ENCODE results near the gene RBBP5. TPM values are rescaled to one million over a fixed set of nuclear protein-coding genes. Genes with fewer than 3 reads are reported as not detected.
A peak's percentile ranks its signal among the peaks of the same experiment; 100 is the strongest.
"Not testable (repeated sequence)": the region's sequence is repeated elsewhere in the genome, so short reads cannot be mapped to it uniquely, and the experiment has no call there.

RBBP5 gene, protein sequence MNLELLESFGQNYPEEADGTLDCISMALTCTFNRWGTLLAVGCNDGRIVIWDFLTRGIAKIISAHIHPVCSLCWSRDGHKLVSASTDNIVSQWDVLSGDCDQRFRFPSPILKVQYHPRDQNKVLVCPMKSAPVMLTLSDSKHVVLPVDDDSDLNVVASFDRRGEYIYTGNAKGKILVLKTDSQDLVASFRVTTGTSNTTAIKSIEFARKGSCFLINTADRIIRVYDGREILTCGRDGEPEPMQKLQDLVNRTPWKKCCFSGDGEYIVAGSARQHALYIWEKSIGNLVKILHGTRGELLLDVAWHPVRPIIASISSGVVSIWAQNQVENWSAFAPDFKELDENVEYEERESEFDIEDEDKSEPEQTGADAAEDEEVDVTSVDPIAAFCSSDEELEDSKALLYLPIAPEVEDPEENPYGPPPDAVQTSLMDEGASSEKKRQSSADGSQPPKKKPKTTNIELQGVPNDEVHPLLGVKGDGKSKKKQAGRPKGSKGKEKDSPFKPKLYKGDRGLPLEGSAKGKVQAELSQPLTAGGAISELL
- 10 to 100 TPM in 1 of 2 donors, 1 to 10 TPM in 1; 10.0 to 11.0 TPM for total RNA-seq
- long read RNA-seq, full-length matches to known transcripts = 8 of 12 reads
- long read RNA-seq, partial matches to known transcripts = 1 of 12 reads
- long read RNA-seq, other reads (novel, unspliced or antisense) = 3 of 12 reads

DNA sequence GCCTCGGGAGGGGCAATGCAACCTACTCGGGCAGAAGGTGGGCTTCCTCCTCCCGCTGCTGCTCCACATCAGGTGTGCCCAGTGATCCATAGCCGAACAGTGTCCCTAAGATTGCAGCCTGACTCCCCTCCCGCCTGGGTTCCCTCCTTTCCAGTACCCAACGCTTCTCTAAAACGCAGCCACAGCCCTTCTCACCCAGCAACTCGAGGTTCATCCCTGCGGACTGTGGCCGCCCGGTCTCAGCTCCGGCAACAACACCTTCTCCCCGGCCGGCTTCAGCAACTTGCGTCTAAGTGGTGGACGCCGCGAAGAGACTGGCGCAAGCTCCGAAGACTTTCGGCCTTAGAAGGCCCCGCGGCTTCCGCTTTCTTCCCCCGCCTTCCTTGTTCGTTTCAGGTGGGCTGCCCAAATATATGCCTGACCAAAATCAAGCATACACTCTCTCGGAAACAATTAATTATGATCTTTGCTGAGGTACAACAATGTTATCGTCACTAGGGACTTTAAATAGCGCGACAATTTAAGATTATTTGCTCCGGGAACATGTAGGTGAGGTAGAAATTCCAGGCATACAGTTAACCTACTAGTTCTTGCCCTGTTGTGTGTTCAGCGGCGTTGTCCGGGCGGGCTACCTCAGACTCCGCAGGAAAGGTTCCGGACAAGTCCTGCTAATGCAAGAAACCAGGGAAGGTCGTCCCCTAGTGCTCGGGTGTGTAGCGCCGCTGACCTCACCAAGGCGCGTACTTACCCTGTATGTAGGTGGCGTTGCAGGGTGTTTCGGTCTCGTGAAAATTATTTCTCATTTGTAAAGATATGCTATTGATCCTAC is at the start of gene RBBP5:
RBBP5 (minus strand) TSS at position 319 of the 829 bp plus-strand sequence; CDS start at position 214, 105 bp downstream.
- ATAC-seq = peak; percentile 99
- peak; percentile 93 for DNase-seq
- intact Hi-C loops (cut with DNase I) = loop anchor here in 1 of 2 donors (5.0 kb wide), 1 partner anchor 135 kb away; no protein-coding TSS in a partner anchor

DNA sequence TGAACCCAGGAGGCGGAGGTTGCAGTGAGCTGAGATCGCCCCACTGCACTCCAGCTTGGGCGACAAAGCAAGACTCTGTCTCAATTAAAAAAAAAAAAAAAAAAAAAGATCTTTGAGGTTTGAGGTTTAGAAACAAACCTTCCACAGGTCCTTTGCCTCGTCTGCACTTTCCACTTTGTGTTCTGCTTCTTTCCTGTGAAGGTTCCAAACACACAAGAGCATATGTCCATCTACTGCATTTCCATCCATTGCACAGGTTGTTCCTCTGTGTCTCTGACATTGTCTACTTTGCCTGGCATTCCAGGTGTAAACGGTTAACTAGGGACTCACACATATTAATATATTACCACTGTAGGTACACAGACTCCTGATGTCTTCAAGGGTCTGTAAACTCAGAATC is 49.6 kb upstream of the RBBP5 start:
- intact Hi-C loops (cut with DNase I) = no loop called here
- DNase-seq (no peak), ATAC-seq (no peak)

DNA sequence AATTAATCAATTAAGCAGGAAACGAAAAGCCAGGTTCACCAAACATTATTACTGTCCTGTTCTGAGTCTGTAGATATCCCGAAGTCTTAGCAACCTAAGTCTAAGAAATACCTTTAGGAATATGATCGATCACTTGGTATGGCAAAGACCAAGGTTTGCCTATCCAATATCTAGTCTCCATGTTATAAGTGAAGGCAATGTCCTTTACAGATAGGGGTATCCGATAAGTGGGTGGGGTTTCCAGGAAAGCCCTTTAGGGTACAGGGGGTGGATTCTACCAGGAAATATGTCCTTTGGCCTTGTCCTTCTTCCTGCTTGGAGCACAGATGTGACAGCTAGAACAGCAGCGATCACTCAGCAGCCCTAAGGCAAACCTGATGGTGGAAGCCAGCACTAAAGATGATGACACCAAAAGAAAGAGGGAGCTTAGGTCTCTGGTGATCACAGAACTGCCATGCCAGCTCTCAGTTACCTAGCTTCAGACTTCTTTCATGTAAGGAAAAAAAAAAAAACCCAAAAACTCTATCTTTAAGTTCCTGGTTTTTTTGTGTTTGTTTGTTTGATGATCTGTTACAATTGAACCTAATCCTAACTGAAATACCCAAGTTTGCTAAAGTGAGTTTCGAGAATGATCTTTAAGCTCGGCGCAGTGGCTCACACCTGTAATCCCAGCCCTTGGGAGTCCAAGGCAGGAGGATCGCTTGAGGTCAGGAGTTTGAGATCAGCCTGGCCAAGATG is 48.9 kb upstream of the RBBP5 start:
- intact Hi-C loops (cut with DNase I) = no loop called here
- ATAC-seq (no peak), DNase-seq (no peak)

DNA sequence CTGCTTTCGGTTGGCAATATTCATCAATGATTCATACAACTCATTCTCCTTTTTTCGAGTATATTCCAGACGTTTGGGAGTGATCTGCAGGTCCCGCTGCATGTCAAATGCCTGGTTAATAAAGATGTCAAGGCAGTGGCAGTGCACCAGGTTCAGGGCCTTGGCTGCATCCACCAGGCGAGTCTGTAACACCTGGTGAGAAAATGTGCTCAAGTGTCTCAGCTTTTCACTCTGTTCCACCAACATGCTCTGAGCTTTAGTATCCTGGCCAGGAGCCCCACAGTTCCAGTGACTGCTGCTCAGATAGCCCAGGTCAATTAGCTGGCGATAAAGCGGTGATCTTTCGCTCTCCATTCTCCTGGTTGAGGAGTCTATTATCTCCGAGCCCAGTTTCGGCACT is 47.5 kb upstream of the RBBP5 start:
- no peak for ATAC-seq

DNA sequence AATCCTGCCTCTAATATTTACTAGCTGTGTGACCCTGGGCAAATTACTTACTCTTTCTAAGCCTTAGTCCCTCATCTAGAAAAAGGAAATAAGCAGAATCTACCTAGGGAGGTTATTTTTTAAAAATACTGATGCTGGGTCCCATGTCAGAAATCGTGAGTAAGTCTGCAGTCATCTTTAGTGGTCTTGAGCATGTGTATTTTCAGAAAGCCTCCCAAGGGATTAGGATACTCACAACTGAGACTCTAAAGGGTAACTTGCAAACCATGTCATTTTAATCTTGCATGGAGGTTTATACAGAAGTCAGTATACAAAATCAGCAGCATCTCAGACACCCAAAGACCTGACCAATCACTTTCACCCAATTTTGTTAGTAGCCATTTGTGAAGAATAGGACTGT is 46.5 kb upstream of the RBBP5 start:
- DNase-seq (no peak), ATAC-seq (no peak)
- intact Hi-C loops (cut with DNase I) = no loop called here

More for the DNA sequence above, 47.5 kb upstream of the RBBP5 start:
- no peak for DNase-seq
- intact Hi-C loops (cut with DNase I) = no loop called here

DNA sequence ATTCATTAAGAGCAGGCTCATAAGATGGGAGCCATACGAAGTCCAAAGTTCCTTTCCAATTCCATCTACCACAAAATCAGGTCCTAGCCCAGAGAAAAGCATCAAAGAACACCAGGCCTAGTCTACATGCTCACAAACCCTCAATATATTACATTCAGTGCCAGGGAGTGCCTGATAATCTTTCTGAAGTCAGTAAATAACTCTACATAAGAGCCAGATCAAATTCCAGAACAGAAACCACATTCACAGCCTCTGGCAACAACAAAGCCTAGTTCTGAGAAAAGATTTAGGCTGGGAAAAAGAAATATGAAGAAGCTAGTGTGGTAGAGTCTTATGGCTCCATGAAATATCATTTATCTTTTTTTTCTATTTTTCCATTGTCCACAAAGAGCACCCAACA is 40.5 kb upstream of the RBBP5 start:
- intact Hi-C loops (cut with DNase I) = no loop called here
- DNase-seq (no peak), ATAC-seq (no peak)

DNA sequence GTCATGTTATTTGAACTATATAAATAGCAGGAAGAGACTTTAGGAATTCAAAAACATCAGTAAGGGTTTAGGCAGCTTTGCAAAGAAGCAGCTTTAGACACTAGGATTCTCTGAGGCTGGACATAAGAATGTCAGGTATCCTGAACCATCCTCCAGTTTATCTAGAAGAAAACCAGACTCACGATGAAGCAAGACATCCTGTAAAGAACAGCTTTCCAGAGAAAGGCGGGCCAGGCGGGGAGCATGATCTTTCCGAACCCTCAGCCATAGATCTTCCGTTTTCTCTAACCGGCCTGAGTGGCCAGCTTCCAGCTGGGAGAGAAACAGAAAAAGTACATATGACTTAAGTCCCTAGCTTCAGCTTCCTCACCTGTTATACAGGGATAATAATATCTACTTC is 39.3 kb upstream of the RBBP5 start:
- DNase-seq (no peak), ATAC-seq (no peak)
- intact Hi-C loops (cut with DNase I) = no loop called here

DNA sequence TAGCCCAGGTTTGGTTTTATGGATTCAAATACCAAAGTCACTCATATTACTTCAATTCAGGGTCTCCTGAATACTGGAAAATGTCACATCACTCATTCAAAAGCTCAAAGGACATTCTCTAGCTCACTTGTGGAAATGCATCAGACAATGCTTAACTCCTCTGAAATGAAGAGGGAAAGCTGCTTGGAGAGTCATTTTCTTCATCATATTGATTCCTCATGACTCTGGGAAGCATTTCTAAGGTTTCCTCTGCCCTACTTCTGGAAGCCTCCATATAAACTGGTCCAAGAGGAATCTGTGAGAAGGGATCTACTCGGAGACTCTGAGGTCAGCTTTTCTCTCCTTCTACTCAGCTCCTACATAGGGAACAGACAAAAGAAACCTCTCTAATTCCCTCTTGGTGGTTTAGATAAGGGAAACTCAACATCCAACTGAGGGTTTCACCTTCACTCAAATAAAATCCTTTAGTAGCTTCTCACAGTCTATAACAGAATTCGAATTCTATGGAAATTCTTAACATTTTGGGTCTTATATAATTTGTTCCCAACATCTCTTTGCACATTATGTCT is 36.4 kb upstream of the RBBP5 start:
- ATAC-seq (no peak), DNase-seq (no peak)
- intact Hi-C loops (cut with DNase I) = no loop called here

DNA sequence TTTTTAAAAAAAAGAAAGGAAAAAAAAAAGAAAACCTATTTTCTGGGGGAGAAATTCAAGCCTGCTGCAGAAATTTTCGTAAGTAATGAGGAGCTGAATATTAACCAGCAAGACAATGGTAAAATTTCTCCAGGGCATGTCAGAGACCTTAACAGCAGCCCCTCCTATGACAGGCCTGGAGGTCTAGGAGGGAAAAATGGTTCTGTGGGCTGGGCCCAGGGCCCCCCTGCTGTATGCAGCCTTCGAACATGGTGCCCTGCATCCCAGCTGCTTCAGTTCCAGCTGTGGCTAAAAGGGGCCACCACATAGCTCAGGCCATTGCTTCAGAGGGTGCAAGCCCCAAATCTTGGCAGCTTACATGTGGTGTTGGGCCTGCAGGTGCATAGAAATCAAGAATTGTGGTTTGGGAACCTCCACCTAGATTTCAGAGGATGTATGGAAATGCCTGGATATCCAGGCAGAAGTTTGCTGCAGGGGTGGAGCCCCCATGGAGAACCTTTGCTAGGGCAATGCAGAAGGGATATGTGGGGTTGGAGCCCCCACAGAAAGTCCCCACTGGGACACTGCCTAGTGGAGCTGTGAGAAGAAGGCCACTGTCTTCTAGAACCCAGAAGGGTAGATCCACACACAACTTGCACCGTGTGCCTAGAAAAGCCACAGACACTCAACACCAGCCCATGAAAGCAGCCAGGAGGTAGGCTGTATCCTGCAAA is 34.0 kb upstream of the RBBP5 start:
- DNase-seq; ATAC-seq; intact Hi-C loops (cut with DNase I): not testable (repeated sequence)

DNA sequence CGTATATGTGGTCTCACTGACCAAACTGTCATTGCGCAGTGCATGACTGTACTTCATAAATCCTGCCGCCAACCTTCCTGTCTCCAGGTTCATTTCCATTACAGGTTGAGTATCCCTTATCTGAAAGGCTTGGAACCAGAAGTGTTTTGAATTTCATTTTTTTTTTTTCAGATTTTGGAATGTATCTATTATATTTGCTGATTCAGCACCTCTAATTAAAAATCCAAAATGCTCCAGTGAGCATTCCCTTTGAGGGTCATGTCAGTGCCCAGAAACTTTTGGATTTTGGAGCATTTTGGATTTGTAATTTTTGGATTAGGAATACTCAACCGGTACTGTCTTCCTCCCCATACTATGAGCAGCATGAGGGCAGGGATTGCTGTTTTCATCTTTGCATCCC is 30.7 kb upstream of the RBBP5 start:
- ATAC-seq = no peak
- intact Hi-C loops (cut with DNase I) = no loop called here

DNA sequence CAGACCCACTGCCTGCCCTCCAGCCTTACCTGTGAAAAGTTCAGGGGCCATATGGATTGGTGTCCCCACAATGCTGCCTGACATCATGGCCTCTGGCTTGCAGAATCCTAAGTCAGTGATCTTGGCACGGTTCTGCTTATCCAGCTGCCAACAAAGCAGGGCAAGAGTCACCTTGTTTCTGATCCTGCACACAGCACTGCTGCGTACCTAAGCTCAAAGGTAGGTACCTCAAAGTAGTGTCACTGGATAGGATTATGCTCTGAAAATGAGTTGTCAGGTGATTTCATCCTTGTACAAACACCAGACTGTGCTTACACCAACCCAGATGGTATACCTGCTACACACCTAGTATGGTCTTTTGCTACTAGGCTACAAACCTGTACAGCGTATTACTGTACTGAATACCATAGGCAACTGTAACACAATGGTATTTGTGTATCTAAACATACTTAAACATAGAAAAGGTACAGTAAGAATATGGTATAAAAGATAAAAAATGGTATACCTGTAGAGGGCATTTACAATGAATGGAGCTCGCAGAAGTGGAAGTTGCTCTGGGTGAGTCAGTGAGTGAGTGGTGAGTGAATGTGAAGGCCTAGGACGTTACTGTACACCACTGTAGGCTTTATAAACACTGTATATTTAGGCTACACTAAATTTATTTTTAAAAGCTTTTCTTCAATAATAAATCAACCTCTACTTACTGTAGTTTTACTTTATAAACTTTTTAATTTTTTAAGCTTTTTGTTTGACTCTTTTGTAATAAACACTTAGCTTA is 29.1 kb upstream of the RBBP5 start:
- intact Hi-C loops (cut with DNase I) = no loop called here
- ATAC-seq (no peak), DNase-seq (no peak)

More for the DNA sequence above, 30.7 kb upstream of the RBBP5 start:
- no peak for DNase-seq

DNA sequence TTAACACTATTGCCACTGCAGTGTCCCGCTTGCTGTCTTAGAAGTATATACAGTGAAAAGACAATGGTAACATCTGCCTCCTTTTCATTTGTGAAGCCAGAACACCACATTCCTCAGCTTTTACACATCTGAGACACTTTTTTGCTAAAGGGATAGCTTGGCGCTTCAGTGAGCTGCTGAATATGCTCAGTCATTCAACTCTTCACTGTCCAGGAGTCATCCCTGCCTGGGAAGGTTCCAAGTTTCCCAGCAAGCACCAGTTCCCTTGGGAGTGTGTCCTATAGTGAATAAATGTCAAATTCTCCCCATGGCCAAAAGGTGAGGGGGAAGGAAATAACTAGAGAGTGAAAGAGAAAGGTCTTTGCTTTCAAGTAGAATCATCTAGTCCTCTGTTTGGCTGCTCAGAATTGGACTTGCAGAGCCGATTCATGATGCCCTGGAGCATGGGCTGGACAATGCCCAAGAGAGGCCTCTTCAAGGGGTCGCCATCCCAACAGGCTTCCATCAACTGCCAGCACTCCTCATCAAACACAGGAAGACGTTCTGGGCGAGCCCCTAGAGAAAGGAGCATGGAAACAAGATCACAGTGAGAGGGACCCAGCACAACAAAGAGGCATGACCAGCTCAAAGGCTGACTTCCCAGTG is 25.5 kb upstream of the RBBP5 start:
- ATAC-seq (peak in 1 of 2 donors; percentile 51), DNase-seq (no peak)
- intact Hi-C loops (cut with DNase I) = no loop called here

DNA sequence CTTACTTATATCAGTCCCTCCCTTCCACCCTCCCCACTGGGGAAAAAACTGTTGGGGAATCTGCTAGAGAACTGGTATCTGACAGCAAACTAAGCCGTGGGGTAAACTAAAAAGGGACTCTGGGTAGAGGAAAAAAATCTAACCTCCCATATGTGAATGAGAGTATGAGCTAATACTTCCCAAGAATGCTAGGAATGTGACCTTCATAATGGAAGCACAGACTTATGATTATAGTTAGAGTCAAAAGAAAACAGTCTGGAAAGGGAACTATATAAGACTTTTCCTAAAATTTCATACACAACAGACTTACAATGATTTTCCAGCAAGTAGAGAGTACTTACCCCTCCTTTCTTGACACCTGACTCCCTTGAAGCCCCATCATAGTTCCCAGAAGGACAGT is 23.0 kb upstream of the RBBP5 start:
- ATAC-seq = peak in 1 of 2 donors; percentile 38
- no peak for DNase-seq
- intact Hi-C loops (cut with DNase I) = no loop called here

DNA sequence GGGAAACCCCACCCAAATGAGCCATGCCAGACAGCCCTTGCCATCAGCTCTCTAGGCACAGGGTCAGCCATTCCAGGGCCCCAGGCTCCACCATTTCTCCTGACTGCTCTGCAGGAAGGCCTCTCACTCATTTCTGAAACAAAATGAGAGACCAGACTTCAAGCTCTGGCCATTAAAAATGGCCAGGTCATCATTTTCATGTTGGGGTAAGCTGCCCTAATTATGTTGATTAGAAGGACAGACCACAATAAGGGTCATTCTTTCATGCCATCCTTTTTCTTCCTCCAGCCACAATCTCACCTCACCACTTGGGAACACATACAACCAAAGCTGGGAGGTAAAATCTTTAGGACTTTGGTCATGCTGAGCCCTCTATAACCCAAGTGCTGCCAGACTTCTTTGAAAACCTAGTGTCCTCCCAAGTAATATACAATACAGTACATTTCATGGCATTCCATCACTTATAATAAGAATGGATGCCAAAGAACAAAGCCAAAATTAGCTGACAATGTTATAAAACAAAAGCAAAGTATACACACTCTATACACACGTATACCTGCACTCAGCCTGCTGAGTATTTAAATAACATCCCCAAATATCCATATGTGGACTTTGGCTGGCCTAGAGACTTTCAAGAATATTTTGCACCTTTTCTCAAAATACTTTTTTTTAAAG is 22.4 kb upstream of the RBBP5 start:
- no peak for ATAC-seq
- DNase-seq = no peak
- intact Hi-C loops (cut with DNase I) = no loop called here

DNA sequence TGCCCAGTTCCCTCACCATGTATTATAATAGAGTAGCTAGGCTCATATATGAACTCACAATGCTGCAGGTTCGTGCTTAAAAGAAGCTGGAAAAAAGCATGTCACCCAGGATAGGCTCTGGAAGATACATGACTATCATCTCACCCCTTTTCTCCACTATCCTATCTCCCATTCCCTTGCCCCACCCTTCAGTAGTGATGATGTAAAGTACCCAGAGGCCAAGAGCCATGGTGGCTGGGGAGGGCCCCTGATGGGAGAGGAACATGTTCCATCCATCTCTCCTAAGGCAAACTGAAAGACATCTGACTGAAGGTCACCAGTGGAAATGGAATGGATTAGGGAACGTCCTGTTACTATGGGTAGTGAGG is 20.3 kb upstream of the RBBP5 start:
- peak in 1 of 2 donors; percentile 16 for ATAC-seq

More for the DNA sequence above, 20.3 kb upstream of the RBBP5 start:
- intact Hi-C loops (cut with DNase I) = no loop called here
- no peak for DNase-seq

Data from left cardiac atrium (tissue), 4 donors.